GM12874 (cell line): ENCODE measurements around the gene AZU1.

Source experiments
- TF ChIP-seq, protein P1 (sequence below): IDR thresholded peaks from 2 replicates; pipeline ENCODE4 v1.5.1; 2011; ENCODE audit warnings: low read depth, mild to moderate bottlenecking, control low read depth, low read length, moderate library complexity; ENCODE audit not compliant: insufficient read depth

Gene AZU1

DNA sequence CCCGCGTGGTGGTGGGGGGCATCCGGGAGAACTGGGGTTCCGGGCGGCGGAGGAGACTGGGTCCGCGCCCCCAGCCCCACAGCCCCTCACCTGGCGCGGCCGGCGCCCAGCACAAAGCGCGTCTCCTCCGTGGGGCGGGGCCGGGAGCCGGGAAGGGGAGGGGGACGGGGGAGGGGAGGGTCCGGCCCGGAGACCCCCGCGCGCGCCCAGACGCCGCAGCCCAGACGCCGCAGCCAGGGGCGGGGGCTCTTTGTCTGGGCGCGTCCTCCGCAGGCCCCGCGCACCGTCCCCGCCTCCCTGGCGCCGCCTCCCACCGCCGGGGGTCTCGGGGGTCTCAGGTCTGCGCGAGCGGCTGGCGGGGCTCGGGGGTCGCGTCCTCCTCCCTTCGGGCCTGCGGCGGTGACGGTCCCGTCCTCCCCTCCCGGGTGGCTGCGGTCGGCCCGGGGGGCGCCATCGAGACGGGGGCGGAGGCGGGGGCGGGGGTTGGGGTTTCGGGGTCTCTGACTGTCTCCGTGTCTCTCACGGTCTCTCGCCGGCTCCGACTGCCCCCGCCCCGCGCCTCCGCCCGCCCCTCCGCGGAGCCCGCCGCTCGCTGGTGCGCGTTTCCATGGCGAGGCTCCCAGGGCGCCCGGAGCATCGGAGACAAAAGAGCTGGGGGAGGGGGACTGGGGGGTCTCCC is 5.7 kb upstream of the AZU1 start, which contains the start of gene PLPPR3:
PLPPR3 (minus strand) TSS at position 131 of the 679 bp plus-strand sequence. CDS start 396 bp downstream, outside the sequence.
- TF ChIP-seq, protein P1, sequence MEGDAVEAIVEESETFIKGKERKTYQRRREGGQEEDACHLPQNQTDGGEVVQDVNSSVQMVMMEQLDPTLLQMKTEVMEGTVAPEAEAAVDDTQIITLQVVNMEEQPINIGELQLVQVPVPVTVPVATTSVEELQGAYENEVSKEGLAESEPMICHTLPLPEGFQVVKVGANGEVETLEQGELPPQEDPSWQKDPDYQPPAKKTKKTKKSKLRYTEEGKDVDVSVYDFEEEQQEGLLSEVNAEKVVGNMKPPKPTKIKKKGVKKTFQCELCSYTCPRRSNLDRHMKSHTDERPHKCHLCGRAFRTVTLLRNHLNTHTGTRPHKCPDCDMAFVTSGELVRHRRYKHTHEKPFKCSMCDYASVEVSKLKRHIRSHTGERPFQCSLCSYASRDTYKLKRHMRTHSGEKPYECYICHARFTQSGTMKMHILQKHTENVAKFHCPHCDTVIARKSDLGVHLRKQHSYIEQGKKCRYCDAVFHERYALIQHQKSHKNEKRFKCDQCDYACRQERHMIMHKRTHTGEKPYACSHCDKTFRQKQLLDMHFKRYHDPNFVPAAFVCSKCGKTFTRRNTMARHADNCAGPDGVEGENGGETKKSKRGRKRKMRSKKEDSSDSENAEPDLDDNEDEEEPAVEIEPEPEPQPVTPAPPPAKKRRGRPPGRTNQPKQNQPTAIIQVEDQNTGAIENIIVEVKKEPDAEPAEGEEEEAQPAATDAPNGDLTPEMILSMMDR, result no peak

DNA sequence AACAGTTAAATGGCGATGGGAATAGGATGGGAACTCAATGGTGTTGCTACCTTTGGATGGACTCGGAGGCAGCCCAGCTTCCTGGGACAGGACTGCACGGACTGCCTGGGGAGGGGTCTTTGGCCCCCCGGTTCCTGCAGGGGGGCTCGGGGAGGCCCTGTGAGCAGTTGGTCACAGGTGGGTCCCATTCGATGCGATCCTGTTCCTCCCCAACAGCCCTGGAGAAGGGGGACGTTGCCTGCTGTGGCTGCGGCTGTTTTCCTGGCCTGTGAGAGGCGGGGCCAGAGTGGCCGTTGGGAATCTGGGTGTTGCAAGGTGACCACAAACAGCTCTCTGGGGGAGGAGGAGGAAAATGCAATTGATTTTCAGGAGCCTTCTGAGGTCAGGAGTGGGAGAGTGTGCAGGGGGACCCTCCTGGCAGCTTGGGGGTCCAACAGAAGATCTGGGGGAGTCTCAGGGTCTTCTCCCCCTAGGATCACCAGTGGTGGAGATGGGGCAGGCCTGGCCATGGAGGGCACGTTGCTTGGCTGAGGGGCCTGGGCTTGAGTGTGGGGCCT is 4.0 kb upstream of the AZU1 start:
- TF ChIP-seq, protein P1, result no peak

DNA sequence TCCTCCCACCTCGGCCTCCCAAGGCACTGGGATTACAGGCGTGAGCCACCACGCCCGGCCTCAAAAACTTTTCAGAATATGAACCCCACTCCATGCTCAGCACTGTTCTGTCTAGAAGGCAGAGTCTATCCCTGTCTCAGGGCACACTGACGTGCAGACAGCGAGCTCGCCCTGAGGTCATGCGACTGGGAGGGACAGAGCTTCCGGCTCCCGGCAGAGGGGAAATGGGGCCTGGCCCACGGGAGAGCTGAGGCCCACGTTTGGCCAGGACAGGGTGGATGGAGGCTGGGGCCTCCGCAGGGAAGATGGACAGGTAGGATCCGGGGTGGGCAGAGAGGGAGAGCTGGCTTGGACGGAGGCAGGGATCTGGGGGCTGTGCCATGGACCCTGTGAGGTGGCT is 2.8 kb upstream of the AZU1 start:
- TF ChIP-seq, protein P1, result no peak

DNA sequence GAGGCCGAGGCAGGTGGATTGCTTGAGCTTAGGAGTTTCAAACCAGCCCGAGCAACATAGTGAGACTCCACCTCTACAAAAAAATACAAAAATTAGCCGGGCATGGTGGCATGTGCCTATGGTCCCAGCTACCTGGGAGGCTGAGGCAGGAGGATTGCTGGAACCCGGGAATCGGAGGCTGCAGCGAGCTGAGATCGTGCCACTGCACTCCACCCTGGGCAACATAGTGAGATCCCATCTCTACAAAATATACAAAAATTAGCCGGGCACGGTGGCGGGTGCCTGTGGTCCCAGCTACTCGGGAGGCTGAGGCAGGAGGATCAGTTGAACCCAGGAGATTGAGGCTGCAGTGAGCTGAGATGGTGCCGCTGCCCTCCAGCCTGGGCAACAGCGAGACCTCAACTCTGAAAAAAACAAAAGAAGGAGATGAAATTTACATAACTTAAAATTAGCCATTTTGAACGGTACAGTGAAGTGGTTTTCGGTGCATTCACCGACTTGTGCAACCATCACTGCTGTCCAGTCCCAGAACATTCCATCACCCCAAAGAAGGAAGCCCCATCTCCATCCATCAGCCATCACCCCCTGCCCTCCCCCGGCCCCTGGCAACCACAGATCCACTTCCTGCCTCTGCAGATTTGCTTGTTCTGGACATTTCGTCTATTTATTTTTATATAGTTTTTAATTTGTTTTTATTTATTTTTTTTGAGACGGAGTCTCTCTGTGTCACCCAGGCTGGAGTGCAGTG is 1.6 kb upstream of the AZU1 start:
- TF ChIP-seq, protein P1, result no peak

DNA sequence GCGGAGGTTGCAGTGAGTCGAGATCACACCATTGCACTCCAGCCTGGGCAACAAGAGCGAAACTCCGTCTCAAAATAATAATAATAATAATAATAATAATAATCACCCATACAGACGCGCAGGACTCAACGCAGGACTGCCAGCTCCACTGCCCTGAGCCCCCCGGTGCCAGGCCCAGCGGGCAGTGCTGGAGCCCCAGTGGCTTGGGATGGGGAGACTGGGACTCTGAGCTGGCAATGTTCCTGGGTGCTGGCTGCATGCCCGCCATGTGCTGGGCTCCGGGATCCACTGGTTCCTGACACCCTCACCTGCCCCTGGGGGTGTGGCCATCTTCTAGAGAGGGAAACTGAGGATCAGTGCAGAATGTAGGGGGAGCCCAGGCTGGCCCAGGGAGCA is 325 bp upstream of the AZU1 start:
- TF ChIP-seq, protein P1, result no peak

DNA sequence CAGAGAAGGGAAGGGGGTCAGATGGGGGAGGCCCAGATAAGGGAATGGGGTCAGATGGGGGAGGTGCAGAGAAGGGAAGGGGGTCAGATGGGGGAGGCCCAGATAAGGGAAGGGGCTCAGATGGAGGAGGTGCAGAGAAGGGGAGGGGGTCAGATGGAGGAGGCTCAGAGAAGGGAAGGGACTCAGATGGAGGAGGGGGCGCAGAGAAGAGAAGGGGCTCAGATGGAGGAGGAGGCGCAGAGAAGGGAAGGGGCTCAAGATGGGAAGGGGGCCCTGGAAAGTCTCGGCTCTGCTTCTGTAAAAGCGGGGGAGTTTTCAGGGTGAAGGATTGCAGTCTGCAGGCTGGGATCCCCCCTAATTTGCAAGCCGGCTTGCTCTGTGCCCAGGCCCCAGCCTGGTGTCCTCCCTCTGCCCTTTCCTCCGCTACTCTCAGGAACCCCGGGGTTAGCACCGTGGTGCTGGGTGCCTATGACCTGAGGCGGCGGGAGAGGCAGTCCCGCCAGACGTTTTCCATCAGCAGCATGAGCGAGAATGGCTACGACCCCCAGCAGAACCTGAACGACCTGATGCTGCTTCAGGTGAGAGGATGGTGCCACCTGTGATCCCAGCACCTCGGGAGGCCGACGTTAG is 1.6 kb downstream of the AZU1 start:
- TF ChIP-seq, protein P1, result no peak
